ENCODE data around the gene SPINT1. TPM values are rescaled to one million over a fixed set of nuclear protein-coding genes. Genes with fewer than 3 reads are reported as not detected.
A peak's percentile ranks its signal among the peaks of the same experiment; 100 is the strongest.

SPINT1 gene
- total and polyA plus RNA-seq, 12 donors, result 0.17 to 1.9 (median 0.43) TPM; not detected in 1

- H3K27ac ChIP-seq, result no peak overlapping the region
- DNase-seq (no peak), ATAC-seq (no peak)
- H3K4me3 ChIP-seq, result no peak overlapping the region
- H3K27me3 ChIP-seq, result no peaks in the 10 kb centered on the region
- TF ChIP-seq CTCF (IDR thresholded peaks at IDR 0.05), result no peak
- intact Hi-C loops (cut with DNase I), result no loop called here
- H3K9me3 ChIP-seq, result no peaks in the 10 kb centered on the region
- no peaks in the 10 kb centered on the region for H3K36me3 ChIP-seq
- WGBS, 2 donors, result 93 to 100% methylated on average over 1 of the region's 1 CpG
- no peaks in the 10 kb centered on the region for H3K4me1 ChIP-seq
These were observed 7.8 kb upstream of the SPINT1 start for GRCh38 chr15:40836020-40836419.

GRCh38 chr15:40838756-40839155, 5.1 kb upstream of the SPINT1 start:
- no peak overlapping the region for H3K4me3 ChIP-seq
- no peak for TF ChIP-seq CTCF (IDR thresholded peaks at IDR 0.05)
- ATAC-seq (no peak), DNase-seq (no peak)
- intact Hi-C loops (cut with DNase I), result no loop called here
- no peaks in the 10 kb centered on the region for H3K36me3 ChIP-seq
- peaks cover 0 to 19% (median 4%) of the 10 kb centered on the region in 7 donors for H3K27me3 ChIP-seq
- H3K4me1 ChIP-seq, result peaks cover 0 to 5% (median 0%) of the 10 kb centered on the region in 9 donors
- H3K9me3 ChIP-seq, result no peaks in the 10 kb centered on the region
- 85 to 89% methylated on average over 5 of the region's 5 CpGs for WGBS, 2 donors
- no peak overlapping the region for H3K27ac ChIP-seq

- intact Hi-C loops (cut with DNase I), result no loop called here
- 49 to 65% methylated on average over 2 of the region's 2 CpGs for WGBS, 2 donors
- DNase-seq (no peak), ATAC-seq (peak in 1 of 8 donors; percentile 19)
- Histone ChIP-seq H3K27me3 (peaks cover 9 to 39% (median 33%) of the 10 kb centered on the region in 7 donors), H3K27ac (no peak overlapping the region), H3K4me1 (peaks cover 10 to 27% (median 13%) of the 10 kb centered on the region in 9 donors), H3K36me3 (no peaks in the 10 kb centered on the region), H3K9me3 (no peaks in the 10 kb centered on the region), H3K4me3 (no peak overlapping the region)
- TF ChIP-seq CTCF (IDR thresholded peaks at IDR 0.05), result no peak
These were observed 2.1 kb upstream of the SPINT1 start for GRCh38 chr15:40841741-40842140.

- Histone ChIP-seq H3K27me3 (peaks cover 9 to 43% (median 35%) of the 10 kb centered on the region in 7 donors), H3K4me1 (peaks cover 10 to 41% (median 13%) of the 10 kb centered on the region in 9 donors), H3K27ac (no peak overlapping the region), H3K36me3 (no peaks in the 10 kb centered on the region), H3K9me3 (no peaks in the 10 kb centered on the region), H3K4me3 (peak overlapping the region in 9 of 10 donors; percentile 35 to 65 (median 52))
- WGBS, 2 donors, result 19 to 26% methylated on average over 28 to 34 of the region's 34 CpGs
- DNase-seq (no peak), ATAC-seq (no peak)
- no peak for TF ChIP-seq CTCF (IDR thresholded peaks at IDR 0.05)
- intact Hi-C loops (cut with DNase I), result no loop called here
These were observed 475 bp upstream of the SPINT1 start for GRCh38 chr15:40843261-40843884.

Data from heart right ventricle (tissue), 16 donors.